ENCODE measurements around the gene ZNRF4.
"Not testable (repeated sequence)": the region's sequence is repeated elsewhere in the genome, so short reads cannot be mapped to it uniquely, and the experiment has no call there.

ZNRF4 gene

GRCh38 chr19:5455367-5456129 is at the start of gene ZNRF4:
Gene ZNRF4 (plus strand): TSS chr19:5455417. CDS start chr19:5455492, 75 bp downstream.
- no peak for DNase-seq (ENCODE audit: low spot score)

DNA sequence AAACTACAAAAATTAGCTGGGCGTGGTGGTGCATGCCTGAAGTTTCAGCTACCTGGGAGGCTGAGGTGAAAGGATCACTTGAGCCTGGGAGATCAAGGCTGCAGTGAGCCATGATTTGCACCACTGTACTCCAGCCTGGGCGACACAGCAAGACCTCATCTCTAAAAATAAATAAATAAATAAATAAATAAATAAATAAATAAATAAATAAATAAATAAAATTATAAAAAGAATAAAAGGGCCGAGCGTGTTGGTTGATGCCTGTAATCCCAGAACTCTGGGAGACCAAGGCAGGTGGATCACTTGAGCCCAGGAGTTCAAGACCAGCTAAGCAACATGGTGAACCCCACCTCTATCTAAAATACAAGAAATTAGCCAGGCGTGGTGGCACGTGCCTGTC is 49.0 kb upstream of the ZNRF4 start:
- DNase-seq (ENCODE audit: low spot score) = not testable (repeated sequence)

DNA sequence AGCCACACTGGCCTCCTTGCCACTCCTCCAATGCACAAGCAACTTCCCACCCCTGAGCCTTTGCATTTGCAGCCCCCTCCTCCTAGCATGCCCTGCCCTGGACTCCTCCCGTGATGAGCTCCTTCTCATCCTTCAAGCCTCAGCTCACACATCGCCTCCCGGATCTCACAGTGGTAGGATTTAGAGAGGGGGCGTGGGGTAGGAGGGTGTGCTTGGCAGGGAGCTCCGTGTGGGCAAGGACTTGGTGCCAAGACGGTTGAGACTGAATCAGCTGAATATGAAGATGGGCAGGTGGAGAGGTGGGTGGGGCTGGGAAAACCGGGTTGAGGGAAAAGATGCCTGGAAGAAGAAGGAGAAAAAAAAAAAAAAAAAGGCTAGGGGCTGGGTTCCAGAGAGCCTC is 48.4 kb upstream of the ZNRF4 start:
- no peak for DNase-seq (ENCODE audit: low spot score)

DNA sequence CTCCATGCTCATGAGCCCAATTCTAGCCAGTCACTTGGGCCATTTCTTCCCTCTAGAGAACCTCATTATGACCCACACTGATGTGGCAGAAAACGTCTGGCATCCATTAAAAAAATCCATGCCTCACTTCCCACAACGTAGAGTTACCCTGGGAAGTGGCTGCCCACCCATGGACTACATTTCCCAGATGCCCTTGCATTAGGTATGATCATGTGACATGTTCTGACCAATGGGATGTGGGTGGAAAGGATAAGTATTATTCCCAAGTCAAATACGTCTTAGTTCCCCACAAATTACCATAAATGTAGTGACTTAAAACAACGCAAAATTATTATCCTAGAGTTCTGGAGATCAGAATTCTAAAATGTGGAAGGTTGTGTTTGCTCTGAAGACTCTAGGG is 47.9 kb upstream of the ZNRF4 start:
- DNase-seq (ENCODE audit: low spot score) = no peak

DNA sequence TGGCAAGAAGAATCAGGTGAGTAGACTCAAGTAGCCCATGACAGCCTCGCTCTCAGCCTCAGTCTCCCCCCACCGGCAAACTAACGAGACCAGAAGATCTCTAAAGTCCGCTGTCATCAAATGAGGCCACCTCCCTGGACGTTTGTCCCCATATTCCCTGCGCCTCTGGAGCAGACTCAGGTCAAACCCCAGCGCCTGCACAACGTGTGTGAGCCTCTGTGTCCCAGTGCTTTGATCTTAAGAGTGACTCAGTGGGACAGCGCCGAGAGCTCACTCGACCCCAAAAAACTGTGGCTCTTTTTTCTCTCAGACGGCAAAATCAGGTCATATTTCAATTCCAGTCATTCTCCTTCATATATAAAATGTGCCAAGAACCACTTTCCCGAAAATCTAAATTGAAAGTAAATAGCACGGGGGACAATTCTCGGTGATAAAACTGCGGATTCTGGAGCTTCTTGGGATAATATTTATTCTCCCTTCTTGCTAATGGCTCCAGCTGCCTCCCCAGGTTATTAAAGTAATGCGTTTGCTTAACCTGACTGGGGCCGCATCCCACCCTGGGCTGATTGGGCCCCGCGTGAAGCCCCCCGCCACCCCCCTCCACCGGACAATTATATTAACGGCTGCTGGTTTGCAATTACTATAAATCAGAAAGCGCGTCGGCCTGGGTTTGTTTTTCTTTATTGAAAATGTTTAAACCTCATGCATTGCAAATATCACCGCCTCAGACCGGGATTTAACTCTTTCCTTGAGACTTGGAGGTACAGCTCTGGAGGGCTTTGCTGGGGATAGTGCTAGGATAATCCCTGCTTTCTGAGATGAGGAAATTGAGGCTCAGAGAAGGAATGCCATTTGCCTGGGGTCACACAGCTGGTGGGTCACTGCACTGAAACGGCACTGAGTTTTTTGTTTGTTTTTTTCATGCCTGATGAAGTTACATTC is 37.5 kb upstream of the ZNRF4 start:
- DNase-seq (ENCODE audit: low spot score) = peak; percentile 16

DNA sequence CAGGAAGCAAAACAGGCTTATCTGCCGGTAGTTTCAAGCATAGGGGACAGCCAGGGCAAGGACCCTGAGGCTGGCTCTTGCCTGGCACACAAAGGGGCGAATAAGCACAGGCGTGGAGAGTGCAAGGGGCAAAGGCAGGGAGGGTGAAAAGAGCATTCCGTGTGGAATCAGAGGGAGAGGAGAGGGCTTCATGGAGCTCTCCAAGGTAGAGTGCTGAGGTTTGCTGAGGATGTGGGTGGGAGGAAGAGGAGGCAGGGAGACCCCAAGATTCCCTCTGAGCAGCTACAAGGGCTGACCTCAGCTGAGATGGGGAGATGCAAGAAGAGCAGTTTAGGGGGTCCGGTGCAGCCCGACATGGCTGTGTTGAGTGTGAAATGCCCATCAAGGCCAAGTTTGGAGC is 36.5 kb upstream of the ZNRF4 start:
- DNase-seq (ENCODE audit: low spot score) = peak; percentile 15

DNA sequence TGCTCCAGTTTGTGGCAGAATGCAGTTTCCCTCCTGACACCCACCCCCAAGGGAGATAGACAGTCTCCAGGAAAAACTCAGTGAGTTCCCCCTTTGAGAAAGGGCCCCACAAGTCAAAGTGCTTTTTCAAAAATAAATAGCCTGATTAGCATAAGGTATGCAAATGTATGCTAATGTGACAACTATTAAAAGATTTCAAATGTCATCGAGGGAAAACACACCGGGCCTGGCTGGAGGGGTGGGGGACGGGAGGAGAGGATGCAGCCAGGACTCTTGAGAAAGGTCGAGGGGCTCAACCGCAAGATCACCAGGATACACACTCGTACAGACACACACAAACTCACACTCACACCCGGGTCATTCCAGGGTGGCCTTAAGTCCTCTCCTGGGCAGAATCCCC is 34.3 kb upstream of the ZNRF4 start:
- peak; percentile 11 for DNase-seq (ENCODE audit: low spot score)

- peak; percentile 1 for DNase-seq (ENCODE audit: low spot score)
Measured at GRCh38 chr19:5423567-5424125, 31.6 kb upstream of the ZNRF4 start.

GRCh38 chr19:5424192-5424973 is 30.8 kb upstream of the ZNRF4 start:
- peak; percentile 6 for DNase-seq (ENCODE audit: low spot score)

DNA sequence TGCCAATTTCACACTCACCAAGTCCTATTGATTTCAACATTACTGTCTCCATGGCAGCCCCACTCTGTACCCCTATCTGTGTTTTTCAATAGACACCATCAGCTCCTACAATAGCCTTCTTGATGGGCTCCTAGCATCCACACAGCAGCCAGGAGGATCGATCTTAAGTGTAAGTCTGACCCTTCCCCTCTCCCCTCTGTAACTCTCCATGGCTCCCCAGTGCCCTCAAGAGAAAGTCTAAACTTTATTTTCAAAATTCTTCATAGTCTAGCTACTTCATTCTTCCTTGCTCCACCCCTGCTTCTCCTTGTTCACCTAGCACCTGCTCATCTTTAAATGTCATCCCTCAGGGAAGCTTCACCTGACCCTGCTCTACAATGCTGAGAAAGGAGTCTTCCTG is 30.0 kb upstream of the ZNRF4 start:
- peak; percentile 3 for DNase-seq (ENCODE audit: low spot score)

GRCh38 chr19:5430237-5430636 is 25.0 kb upstream of the ZNRF4 start:
- DNase-seq (ENCODE audit: low spot score) = no peak

- no peak for DNase-seq (ENCODE audit: low spot score)
Measured at GRCh38 chr19:5432687-5433086, 22.5 kb upstream of the ZNRF4 start.

GRCh38 chr19:5434351-5434917 is 20.8 kb upstream of the ZNRF4 start:
- no peak for DNase-seq (ENCODE audit: low spot score)

DNA sequence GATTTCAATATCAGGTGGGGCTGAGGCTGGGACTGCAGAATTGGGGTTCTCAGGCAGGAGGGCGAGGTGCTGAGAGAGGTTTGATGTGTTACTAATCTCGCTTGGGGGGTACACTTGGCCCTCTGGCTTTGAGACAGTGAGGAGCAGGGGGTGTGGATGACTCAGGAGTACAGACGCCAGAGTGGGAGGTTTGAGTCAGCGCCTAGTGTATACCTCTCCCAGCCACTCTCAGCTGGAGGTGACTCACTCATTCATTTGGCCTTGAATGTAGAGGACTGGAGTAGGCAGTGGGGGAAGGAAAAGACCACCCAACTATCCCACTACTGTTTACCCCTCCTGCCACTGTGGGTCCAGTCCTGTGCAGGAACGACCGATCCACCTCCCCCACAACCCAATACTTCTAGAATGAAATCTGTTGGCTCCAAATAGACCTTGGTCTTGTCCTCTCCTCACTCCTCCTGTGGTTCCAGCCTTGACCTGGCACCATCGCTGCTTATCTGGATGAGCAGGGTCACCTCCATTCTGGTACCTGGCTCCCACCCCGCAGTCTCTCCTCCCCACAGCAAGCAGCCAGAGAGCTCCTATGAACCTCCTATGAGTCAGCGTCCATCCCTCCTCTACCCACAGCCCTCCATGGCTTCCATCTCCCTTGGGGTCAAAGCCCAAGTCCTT is 20.1 kb upstream of the ZNRF4 start:
- no peak for DNase-seq (ENCODE audit: low spot score)

GRCh38 chr19:5435642-5436017 is 19.6 kb upstream of the ZNRF4 start:
- DNase-seq (ENCODE audit: low spot score) = no peak

DNA sequence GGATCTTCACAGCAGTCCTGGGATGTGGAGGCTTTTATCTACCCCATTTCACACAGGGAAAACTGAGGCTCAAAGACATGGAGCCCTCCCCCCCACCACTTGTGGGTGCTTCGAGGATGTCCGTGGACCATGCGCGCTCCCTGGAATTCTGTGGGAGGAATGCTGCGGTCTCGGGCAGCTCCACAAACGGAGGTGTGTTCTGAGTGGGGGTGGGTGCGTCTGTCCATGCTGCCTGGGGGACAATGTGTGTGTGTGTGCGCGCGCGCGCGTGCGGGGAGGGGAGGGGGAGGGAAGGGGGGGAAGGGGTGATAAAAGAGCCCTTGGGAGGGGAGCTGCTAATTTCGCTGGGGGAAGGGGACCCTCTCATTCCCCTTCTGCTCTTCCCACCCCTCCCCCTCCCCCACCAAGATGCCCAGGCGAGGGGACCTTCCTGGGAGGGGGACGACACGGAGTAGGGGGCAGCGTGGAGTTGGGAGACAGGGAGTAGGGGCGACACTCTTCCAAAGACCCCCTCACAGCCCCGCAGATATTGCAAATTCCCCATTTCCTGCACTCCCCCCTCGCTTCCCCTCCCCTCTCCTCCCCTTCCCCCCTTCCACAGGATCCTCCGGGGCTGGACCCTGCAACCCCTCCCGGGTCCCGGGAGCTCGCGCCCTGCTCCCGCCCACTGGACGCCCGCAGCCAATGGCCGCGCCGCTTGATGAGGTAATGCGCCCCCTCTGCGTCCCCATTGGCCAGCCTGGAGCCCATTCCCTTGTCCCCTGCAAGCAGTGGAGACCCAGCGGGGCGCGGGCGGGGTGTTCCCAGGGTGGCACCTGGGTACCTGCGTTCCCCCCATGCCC is 18.9 kb upstream of the ZNRF4 start:
- peak; percentile 100 for DNase-seq (ENCODE audit: low spot score)

GRCh38 chr19:5436948-5437306 is 18.3 kb upstream of the ZNRF4 start:
- DNase-seq (ENCODE audit: low spot score) = no peak

DNA sequence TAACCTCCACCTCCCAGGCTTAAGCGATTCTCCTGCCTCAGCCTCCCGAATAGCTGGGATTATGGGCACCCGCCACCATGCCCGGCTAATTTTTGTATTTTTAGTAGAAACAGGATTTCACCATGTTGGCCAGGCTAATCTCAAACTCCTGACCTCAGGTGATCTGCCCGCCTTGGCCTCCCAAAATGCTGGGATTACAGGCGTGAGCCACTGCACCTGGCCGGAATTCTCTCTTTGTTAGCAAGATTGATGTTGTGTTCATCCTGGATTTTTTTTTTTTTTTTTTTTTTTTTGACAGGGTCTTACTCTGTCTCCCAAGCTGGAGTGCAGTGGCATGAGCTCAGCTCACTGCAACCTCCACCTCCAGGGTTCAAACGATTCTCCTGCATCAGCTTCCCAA is 16.5 kb upstream of the ZNRF4 start:
- DNase-seq (ENCODE audit: low spot score) = not testable (repeated sequence)

DNA sequence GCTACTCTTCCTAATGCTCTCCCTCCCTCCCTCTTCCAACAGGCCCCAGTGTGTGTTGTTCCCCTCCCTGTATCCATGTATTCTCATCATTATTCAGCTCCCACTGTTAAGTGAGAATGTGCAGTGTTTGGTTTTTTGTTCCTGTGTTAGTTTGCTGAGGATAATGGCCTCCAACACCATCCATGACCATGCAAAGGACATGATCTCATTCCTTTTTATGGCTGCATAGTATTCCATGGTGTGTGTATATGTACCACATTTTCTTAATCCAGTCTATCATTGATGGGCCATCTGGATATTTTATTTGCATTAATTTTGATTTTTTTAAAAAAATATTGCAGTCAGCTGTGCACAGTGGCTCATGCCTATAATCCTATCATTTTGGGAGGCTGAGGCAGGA is 15.8 kb upstream of the ZNRF4 start:
- DNase-seq (ENCODE audit: low spot score) = no peak

- no peak for DNase-seq (ENCODE audit: low spot score)
Measured at GRCh38 chr19:5440299-5440698, 14.9 kb upstream of the ZNRF4 start.
